NCI-H1092 (cell line): Measurements from ENCODE around the gene GOLGA2.
"Not testable (repeated sequence)": the region's sequence is repeated elsewhere in the genome, so short reads cannot be mapped to it uniquely, and the experiment has no call there.

Experiments
- DNase-seq: peaks from one replicate; lab custom pipeline; 2025; lab: John Stamatoyannopoulos, UW

The GOLGA2 gene

GRCh38 chr9:128292009-128292408 is 16.2 kb upstream of the GOLGA2 start:
- no peak for DNase-seq

GRCh38 chr9:128288273-128289004 is 12.6 kb upstream of the GOLGA2 start:
- DNase-seq = no peak

DNA sequence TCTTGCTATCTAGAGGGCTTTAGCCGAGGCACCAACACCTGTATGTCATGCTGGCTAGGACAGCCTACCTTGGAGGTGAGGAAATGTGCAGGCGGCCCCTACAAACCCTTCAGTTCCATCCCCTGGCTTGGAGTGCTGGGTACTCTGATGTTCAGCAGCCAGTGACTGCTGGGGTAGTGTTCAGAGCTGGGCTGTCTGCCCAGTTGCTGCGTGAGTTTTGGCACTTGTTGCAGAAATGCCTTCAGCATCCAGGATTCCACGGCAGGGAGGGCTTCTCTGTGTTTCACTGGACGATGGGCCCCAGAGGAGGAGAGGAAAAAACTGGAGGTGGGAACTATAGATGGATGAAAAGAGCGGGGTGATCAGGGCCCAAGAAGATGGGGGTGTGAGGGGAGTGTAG is 10.6 kb upstream of the GOLGA2 start:
- DNase-seq = no peak

- DNase-seq = no peak
Observed at GRCh38 chr9:128285033-128285784, 9.4 kb upstream of the GOLGA2 start.

- no peak for DNase-seq
Observed at GRCh38 chr9:128282500-128282899, 6.7 kb upstream of the GOLGA2 start.

- no peak for DNase-seq
Observed at GRCh38 chr9:128280084-128280622, 4.3 kb upstream of the GOLGA2 start.

GRCh38 chr9:128279088-128280073 is 3.6 kb upstream of the GOLGA2 start:
- DNase-seq = not testable (repeated sequence)

- DNase-seq = peak; percentile 10
Observed at GRCh38 chr9:128276574-128277270, 915 bp upstream of the GOLGA2 start.

GRCh38 chr9:128276008-128276573 is 284 bp upstream of the GOLGA2 start, which contains the start of gene SWI5:
TSS of gene SWI5 (plus strand) at chr9:128276276.
- peak; percentile 99 for DNase-seq

DNA sequence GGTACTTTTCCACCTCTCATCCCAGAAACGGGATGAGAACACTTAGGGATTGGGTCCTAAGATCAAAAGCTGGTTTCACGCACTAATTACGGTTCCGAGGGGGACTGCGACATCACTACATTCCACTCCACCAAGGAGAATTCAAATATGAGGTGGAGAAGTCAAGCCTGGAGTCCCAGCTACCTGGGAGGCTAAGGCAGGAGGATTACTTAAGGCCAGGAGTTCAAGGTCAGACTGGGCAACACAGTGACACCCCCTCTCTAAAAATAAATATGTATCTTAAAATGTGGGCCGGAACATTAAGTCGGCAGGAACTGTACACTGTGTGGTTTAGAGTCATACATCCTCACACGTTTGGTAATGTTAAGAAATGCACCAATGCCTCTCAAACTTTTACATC is 1.6 kb downstream of the GOLGA2 start:
- DNase-seq = no peak

- DNase-seq = no peak
Observed at GRCh38 chr9:128271512-128271911, 4.3 kb downstream of the GOLGA2 start.

DNA sequence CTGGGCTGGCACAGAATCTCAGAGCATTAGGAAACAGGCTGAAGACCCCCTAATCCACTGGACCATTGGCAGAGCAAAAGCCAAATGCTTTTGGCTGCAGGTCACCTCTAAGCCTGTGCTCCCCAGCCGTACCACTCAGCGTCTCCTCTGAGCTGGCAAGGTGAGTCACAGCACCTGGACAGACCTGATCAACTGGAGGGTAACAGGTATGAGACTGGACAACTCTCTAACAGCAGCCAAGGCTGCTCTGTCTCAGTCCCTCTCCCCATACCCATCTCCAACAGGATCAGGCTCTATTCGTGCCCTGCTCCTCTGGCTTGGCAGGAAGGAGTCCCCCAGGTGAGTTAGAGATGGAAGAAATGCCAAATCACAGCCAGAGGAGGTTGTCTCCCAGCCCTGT is 4.7 kb downstream of the GOLGA2 start:
- no peak for DNase-seq

DNA sequence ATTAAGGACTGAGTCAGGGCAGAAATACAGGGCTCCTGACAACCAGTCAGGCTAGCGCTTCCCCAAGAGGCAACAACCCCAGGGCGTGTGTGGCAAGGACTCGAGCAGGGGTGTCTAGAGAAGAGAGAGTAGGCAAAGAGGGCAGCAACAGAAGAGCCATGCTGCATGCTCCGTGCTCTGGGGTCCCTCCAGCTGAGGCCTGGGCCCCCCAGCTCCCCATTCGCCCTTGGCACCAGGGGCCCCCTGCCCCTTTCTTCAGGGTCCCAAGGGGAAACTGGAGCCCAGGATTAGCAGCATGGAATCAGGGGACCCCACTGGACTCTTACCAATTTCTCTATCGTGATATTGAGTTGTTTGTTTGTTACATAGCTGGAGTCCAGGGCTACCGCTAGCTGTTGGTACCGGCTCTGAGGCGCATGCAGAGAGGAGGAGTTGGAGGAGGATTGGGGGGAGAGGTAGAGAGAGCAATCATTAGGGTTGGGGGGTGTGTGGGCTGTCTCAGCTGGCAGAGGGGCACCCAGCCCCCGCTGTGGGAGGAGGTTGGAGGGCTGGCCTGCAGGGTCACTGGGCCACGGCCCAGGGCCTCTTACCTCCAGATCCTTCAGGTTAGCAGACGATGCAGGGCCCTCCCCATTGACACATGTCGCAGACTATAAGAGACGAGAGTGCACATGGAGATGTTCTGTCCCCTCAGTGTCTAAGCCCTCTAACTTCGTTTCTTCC is 8.8 kb downstream of the GOLGA2 start:
- DNase-seq = no peak

DNA sequence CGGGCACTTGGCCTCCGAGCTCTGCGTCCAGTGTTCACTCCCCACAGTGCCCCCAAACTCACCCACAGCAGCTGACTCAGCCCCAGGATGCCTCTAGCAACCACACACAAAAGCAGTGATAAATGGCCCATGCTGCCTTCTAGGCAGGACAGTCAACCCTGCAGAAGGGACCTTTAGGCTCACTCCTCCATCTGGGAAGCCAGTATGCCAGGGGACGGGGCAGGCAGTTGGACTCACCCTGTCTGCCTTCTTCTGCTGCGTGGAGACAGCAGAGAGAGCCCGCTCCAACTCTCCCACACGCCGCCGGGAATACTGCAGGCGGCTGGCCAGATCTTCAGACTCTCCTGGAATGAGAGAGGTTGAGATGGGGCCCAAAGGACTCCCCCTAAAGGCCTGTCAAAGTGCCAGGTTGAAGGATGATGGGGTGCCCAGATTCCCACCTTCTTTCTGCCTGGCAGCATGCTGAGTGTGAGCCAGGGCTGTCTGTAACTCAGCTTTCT is 10.4 kb downstream of the GOLGA2 start:
- DNase-seq = no peak

- no peak for DNase-seq
Observed at GRCh38 chr9:128262687-128263086, 13.1 kb downstream of the GOLGA2 start.

- DNase-seq = no peak
Observed at GRCh38 chr9:128260340-128260739, 15.5 kb downstream of the GOLGA2 start.

DNA sequence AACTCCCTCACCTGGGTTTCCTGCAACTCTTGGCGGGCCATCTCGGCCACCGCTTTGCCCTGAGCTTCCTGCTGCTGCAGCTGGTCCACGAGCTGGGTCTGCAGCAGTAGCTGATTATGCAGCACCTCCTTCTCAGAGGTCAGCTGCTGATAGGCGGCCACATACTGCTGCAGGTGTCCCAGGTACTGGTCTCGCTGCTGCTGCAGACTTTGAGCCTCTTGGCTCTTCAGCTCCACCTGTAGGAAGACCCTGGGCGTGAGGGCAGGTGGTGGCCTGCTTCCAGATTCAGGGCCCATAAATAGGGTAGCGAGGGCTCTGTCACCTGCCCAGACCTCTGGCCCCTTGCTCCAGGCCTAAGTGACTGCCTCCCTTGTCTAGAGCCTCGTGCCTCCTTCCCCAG is 16.7 kb downstream of the GOLGA2 start:
- no peak for DNase-seq

DNA sequence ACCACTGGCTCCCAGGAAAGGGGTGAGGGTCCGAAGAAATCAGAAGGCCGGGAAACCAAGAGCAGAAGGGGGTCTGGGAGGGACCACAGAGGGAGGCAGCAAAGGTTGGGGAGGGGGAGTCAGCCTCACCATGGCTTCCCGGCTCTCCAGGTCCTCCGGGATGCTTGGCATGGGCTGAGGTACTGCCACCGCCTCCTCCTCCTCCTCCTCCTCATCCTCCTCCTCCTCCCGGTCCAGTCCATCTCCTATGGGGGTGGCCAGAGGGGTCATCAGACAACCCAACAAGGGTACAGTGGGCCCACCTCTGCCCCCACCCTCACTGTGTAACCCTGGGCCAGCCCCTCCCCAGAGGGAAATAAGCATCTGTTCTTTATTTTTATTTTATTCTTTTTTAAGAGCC is 17.5 kb downstream of the GOLGA2 start:
- DNase-seq = no peak

- DNase-seq = no peak
Observed at GRCh38 chr9:128257907-128258306, 17.9 kb downstream of the GOLGA2 start.
